ENCODE measurements around the gene PDE4D.

GRCh38 chr5:59521476-59521875, 372.1 kb downstream of the PDE4D start:
- TF ChIP-seq CTCF (IDR thresholded peaks at IDR 0.05; ENCODE audit: low read length) = no peak
- TF ChIP-seq EZH2phosphoT487 (IDR thresholded peaks at IDR 0.05; ENCODE audit: low read length) = no peak
- TF ChIP-seq EZH2 (optimal IDR thresholded peaks at IDR 0.05; ENCODE audit: low read depth, low read length) = no peak

All from MM.1S (cell line).